Measurements from ENCODE around the gene MCC.

The MCC gene

GRCh38 chr5:113240951-113241726 is 247.1 kb downstream of the MCC start:
- DNase-seq = no peak

GRCh38 chr5:113240032-113240431 is 248.2 kb downstream of the MCC start:
- no peak for DNase-seq

GRCh38 chr5:113237893-113238292 is 250.4 kb downstream of the MCC start:
- DNase-seq = no peak

GRCh38 chr5:113236536-113237288 is 251.5 kb downstream of the MCC start:
- no peak for DNase-seq

GRCh38 chr5:113235884-113236283 is 252.4 kb downstream of the MCC start:
- no peak for DNase-seq

- no peak for DNase-seq
These were observed 253.7 kb downstream of the MCC start for GRCh38 chr5:113234546-113234945.

GRCh38 chr5:113233606-113234005 is 254.6 kb downstream of the MCC start:
- DNase-seq = no peak

- peak; percentile 36 for DNase-seq
These were observed 255.6 kb downstream of the MCC start for GRCh38 chr5:113232667-113233066.

GRCh38 chr5:113232221-113232620 is 256.0 kb downstream of the MCC start:
- no peak for DNase-seq

- DNase-seq = no peak
These were observed 256.6 kb downstream of the MCC start for GRCh38 chr5:113231653-113232000.

- DNase-seq = no peak
These were observed 257.3 kb downstream of the MCC start for GRCh38 chr5:113230711-113231652.

GRCh38 chr5:113227798-113228197 is 260.5 kb downstream of the MCC start:
- no peak for DNase-seq

- no peak for DNase-seq
These were observed 262.0 kb downstream of the MCC start for GRCh38 chr5:113226116-113226736.

GRCh38 chr5:113225259-113225658 is 263.0 kb downstream of the MCC start:
- no peak for DNase-seq

- no peak for DNase-seq
These were observed 263.6 kb downstream of the MCC start for GRCh38 chr5:113224605-113225065.

- no peak for DNase-seq
These were observed 264.2 kb downstream of the MCC start for GRCh38 chr5:113223831-113224604.

- no peak for DNase-seq
These were observed 264.9 kb downstream of the MCC start for GRCh38 chr5:113223315-113223714.

- DNase-seq = no peak
These were observed 266.7 kb downstream of the MCC start for GRCh38 chr5:113221294-113222176.

GRCh38 chr5:113219695-113220094 is 268.6 kb downstream of the MCC start:
- no peak for DNase-seq

- DNase-seq = no peak
These were observed 269.2 kb downstream of the MCC start for GRCh38 chr5:113218906-113219517.

Measured in RPMI8226 (cell line).